ENCODE data around the gene MRPL11.

The MRPL11 gene

GRCh38 chr11:66472054-66472453 is 33.4 kb upstream of the MRPL11 start:
- no peak for TF ChIP-seq CTCF (IDR thresholded peaks at IDR 0.05; ENCODE audit: low read depth, low read length)
- no peak for DNase-seq (ENCODE audit: extremely low read depth, low read depth)

- DNase-seq (ENCODE audit: extremely low read depth, low read depth) = no peak
- no peak for TF ChIP-seq CTCF (IDR thresholded peaks at IDR 0.05; ENCODE audit: low read depth, low read length)
Measured at GRCh38 chr11:66471142-66471541, 32.5 kb upstream of the MRPL11 start.

GRCh38 chr11:66470015-66470414 is 31.4 kb upstream of the MRPL11 start:
- no peak for TF ChIP-seq CTCF (IDR thresholded peaks at IDR 0.05; ENCODE audit: low read depth, low read length)
- DNase-seq (ENCODE audit: extremely low read depth, low read depth) = no peak

GRCh38 chr11:66469441-66469840 is 30.8 kb upstream of the MRPL11 start:
- no peak for TF ChIP-seq CTCF (IDR thresholded peaks at IDR 0.05; ENCODE audit: low read depth, low read length)
- DNase-seq (ENCODE audit: extremely low read depth, low read depth) = no peak

GRCh38 chr11:66468691-66469090 is 30.0 kb upstream of the MRPL11 start:
- DNase-seq (ENCODE audit: extremely low read depth, low read depth) = no peak
- TF ChIP-seq CTCF (IDR thresholded peaks at IDR 0.05; ENCODE audit: low read depth, low read length) = no peak

- no peak for DNase-seq (ENCODE audit: extremely low read depth, low read depth)
- no peak for TF ChIP-seq CTCF (IDR thresholded peaks at IDR 0.05; ENCODE audit: low read depth, low read length)
Measured at GRCh38 chr11:66467756-66468155, 29.1 kb upstream of the MRPL11 start.

- peak; percentile 5; the same call in 1 of the 2 replicates for TF ChIP-seq CTCF (IDR thresholded peaks at IDR 0.05; ENCODE audit: low read depth, low read length)
- DNase-seq (ENCODE audit: extremely low read depth, low read depth) = no peak
Measured at GRCh38 chr11:66467034-66467659, 28.5 kb upstream of the MRPL11 start.
